EH (cell line): ENCODE results near the gene UNC45B.
"Not testable (repeated sequence)": the region's sequence is repeated elsewhere in the genome, so short reads cannot be mapped to it uniquely, and the experiment has no call there.

Experiments
- DNase-seq: peaks from one replicate; pipeline ENCODE4 v3.0.0-alpha.2; 2015; ENCODE audit warnings: low read depth

Gene UNC45B

DNA sequence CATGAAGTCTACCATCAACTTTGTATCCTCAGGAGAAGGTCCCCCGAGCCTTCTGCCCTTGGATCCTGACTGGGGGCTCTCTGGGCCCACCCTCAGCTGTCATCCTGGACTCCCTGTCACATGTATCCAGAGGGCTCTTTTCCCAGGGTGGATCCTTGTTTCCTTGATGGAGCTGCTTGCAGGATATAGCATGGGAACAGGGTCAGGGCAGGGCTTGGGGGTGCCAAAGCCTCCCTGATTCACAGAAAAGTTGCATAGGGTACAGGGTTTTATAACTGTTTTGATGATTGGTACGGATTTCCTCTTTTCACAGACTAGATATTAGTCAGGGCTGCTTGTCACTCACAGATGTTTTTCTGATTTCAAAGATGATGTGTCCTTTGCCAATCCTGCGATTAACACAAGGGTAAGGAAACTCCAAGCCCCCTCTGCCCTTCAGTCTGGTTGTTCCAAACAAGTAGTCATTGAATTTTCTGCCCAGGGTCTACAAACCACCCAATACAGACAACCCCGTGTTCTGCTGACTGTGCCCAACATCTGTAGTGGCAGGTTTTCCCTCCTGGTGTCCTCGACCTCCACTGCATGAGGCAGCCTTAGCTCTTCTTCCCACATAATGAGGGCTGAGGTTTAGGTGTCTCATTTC lies 67.1 kb downstream of the UNC45B start:
- no peak for DNase-seq

DNA sequence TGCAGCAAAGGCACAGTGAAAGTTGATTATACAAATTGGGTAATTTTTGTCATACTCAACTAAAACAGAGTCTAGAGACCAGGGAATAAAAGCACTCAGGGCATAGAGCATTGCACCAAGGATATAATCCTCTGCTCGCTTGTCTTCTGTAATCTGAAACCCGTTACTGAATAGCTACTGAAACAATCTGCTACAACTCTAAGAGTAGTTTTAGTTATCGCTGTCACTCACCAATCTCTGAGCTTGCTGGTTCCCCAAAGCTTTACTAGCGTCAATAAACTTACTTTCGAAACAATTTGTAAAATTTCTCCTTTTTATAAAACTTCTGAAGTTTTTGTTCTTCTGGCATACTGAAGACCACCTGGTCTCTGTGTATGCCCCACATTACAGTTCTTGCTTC lies 69.5 kb downstream of the UNC45B start:
- DNase-seq, result no peak

DNA sequence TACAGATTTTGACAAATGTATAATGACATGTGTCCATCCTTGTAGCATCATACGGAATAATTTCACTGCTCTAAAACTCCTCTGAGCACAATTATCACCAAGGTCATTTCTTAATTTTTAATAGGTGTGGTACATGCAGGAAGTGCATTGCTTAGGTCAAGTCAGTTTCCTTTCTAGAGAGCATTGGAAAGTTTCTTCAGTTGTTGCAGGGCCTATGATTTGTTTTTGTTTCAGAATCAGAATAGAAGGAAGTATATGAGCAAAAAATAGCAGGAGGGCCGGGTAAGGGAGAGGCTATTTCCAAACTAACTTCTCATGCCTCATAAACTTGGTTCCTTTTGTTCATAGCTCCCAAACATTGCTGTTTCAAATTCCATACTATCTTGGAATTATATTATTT lies 71.3 kb downstream of the UNC45B start:
- DNase-seq, result no peak

DNA sequence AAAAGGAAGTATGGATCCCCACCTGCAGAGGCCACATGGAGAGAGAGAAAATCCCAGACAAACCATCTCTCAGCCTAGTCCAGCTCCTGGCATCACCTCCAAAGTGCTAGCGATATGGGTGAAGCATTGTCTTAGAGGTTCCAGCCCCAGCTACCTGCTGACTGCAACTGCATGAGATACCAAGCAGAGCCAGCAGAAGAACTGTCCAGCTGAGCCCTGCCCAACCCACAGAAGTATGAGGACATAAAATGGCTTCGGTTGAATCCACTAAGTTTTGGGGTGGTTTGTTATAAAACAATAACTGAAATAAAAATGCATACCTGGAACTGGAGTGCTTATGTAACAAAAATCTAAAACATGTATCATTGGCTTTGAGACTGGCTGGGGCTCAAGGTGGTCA lies 74.8 kb downstream of the UNC45B start:
- no peak for DNase-seq

DNA sequence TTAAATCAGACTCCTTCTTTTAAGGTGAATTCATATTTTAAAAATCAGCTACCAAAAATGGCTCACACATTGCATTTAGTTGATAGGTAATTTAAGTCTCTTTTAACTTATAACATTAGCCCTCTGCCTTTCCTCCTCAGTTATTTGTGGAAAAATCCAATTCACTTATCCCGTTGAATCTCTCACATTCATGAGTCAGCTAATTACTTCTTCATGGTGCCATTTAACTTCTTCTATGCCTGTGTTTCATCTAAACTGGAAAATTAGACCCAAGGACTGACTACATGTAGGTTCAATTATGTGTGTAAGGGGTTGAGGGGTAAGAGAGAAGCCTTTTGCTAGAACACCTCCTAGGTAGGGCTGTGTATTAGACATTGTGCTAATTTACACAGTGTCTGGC lies 76.8 kb downstream of the UNC45B start:
- DNase-seq, result no peak

DNA sequence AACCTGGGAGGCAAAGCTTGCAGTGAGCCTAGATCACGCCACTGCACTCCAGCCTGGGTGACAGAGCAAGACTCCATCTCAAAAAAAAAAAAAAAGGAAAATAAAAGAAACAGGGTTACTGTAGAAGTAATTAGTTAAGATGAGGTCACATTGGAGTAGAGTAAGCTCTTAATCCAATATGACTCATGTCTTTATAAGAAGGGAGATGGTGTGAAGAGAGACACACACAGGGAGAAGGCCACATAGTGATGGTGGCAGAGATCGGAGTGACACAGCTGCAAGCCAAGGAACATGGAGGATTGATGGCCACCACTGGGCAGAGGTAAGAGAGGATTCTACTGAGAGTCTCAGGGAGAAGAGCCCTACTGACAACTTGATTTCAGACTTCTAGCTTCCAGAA lies 79.9 kb downstream of the UNC45B start:
- DNase-seq, result no peak

DNA sequence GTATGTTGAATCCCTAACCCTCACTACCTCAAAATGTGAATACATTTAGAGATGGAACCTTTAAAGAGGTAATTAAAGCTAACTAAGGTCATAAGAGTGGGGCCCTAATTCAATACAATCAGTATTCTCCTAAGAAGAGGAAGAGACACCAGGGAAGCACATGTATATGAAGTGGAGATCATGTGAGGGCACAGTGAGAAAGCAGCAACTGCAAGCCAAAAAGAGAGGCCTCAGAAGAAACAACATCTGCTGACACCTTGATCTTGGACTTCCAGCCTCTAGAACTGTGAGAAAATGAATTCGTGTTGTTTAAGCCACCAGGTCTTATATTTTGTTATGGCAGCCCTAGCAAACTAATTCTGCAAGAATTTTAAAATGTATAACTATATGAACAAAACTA lies 82.0 kb downstream of the UNC45B start:
- DNase-seq, result no peak

DNA sequence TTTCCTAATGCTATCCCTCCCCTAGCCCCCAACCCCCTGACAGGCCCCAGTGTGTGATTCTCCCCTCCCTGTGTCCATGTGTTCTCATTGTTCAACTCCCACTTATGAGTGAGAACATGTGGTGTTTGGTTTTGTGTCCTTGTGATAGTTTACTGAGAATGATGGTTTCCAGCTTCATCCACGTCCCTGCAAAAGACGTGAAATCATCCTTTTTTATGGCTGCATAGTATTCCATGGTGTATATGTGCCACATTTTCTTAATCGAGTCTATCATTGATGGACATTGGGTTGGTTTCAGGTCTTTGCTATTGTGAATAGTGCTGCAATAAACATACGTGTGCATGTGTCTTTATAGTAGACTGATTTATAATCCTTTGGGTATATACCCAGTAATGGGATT lies 86.7 kb downstream of the UNC45B start:
- not testable (repeated sequence) for DNase-seq

DNA sequence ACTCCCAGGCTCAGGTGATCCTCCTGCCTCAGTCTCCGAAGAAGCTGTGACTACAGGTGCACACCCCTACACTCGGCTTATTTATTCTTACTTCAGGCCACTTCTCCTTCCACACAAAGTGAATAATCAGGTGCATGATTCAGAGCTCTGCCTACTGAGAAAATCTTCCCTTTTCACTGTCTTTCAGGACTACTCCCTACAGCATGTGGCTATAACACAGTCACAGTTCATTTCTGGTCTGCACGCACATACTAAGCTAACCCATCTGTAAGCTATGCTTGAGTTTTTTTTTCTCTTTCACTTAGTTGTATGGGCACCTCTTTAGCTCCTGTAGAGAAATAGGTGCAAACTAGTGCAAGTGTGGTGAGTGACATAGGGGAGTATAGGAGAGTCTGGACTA lies 87.7 kb downstream of the UNC45B start:
- no peak for DNase-seq

DNA sequence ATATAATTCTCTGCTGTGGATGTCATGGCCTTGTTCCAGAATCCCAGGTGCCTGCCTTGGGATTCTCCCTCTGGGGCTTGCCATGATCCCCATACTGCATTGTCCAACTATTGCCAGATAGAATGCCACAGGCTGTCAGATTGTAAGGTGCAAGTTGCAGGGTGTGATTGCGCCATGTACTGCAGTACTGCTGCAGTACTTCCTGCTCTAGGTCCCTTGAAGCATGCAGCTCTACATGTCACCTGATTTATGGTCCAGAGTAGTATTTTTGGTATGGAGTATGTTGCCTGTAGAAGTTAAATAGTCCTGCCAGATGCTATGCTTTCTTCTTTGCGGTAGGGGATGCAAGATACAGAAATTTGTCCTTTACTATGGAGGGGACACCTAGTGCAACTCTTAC lies 88.3 kb downstream of the UNC45B start:
- DNase-seq, result no peak

DNA sequence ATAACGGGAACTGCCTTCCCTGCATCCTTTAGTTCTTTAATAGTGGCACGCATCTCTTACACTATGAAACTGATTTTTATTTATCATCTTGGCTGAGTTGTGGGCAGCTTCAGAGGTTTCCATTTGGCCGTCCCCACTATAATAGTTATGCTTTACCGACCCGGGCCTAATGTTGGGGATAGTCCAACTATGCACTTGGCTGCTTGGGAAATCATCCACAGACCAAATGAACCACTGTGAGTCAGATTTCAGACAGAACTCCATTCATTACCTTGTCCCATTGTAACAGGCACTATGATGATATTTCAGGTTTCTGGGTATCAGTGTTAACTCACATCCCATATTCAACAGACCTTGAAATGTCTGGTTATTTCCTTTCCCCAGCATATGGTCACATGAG lies 89.2 kb downstream of the UNC45B start:
- DNase-seq, result no peak

DNA sequence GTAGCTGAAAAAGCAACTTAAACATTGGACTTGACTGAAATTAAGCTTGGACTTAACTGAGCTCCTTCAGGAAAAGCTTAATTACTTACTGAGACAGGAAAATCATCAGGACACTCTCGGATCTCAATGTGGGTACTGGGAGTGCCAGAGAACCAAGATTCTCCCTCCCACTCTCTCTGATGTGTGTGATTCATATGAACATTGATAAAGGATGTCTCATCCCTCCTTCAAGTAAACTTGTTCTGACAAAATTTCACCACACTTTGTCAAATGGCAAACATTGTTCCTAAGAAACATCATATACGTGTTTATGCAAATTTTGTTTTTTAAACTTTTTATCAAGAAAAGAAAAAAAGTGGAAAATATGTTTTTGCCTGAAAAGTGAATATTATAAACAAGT lies 91.2 kb downstream of the UNC45B start:
- peak; percentile 77 for DNase-seq
